Esophagus squamous epithelium (tissue), 5 donors: Measurements from ENCODE around the gene COQ8B. TPM values are rescaled to one million over a fixed set of nuclear protein-coding genes. Genes with fewer than 3 reads are reported as not detected.
A peak's percentile ranks its signal among the peaks of the same experiment; 100 is the strongest.

Experiments used
- DNase-seq: peaks from one replicate; lab custom pipeline; 2025; lab: John Stamatoyannopoulos, UW
- H3K27ac ChIP-seq, 4 donors: fragments of 200-600 bp; sonication (generic); one replicate each; pipeline ENCODE4 v1.5.1; 2016 to 2019; ENCODE audit warnings: mild to moderate bottlenecking in 1 of 4
- H3K27me3 ChIP-seq, 4 donors: fragments of 200-600 bp; sonication (generic); 1 replicate in 3 of 4; 2 replicates in 1 of 4; pipeline versions ENCODE4 v1.5.1 to v1.6.0; 2017 to 2021; ENCODE audit warnings: antibody characterized with exemption in 1 of 4
- H3K36me3 ChIP-seq, 3 donors: fragments of 200-600 bp; sonication (generic); one replicate each; pipeline ENCODE4 v1.5.1; 2016 to 2019
- H3K4me1 ChIP-seq, 3 donors: fragments of 200-600 bp; sonication (generic); one replicate each; pipeline ENCODE4 v1.5.1; 2017 to 2019
- H3K4me3 ChIP-seq, 4 donors: fragments of 200-600 bp; sonication (generic); 1 replicate in 3 of 4; 2 replicates in 1 of 4; pipeline ENCODE4 v1.5.1; 2016 to 2019; ENCODE audit warnings: mild to moderate bottlenecking in 2 of 4, moderate library complexity in 1 of 4
- H3K9me3 ChIP-seq, 3 donors: fragments of 200-600 bp; sonication (generic); one replicate each; pipeline ENCODE4 v1.5.1; 2016 to 2019
- CTCF ChIP-seq, 6 experiments: fragments of 450-650 bp in 4 of 6; fragments of 200-600 bp in 2 of 6; sonication (generic) in 2 of 6; IDR thresholded peaks; one replicate each; pipeline ENCODE4 v1.5.1; 2016 to 2019; ENCODE audit warnings: antibody characterized with exemption in 6 of 6, mild to moderate bottlenecking in 4 of 6, moderate library complexity in 4 of 6
- POLR2A ChIP-seq, 4 donors: fragments of 450-650 bp; IDR thresholded peaks; one replicate each; pipeline ENCODE4 v1.6.1; 2017; ENCODE audit warnings: antibody characterized with exemption in 4 of 4, mild to moderate bottlenecking in 4 of 4, moderate library complexity in 3 of 4
- WGBS, 2 donors: methylation state at CpG; one replicate each; pipeline ENCODE4 v1.1.5; 2018; 5-methylcytosine and 5-hydroxymethylcytosine counted together
- intact Hi-C: fragments of 100-400 bp; cut with DNase I; formaldehyde crosslinking; loops from one replicate; pipeline ENCODE4 v1.15.0; 2022
- total RNA-seq, 4 donors: library from RNA; depleted of rRNA; stranded (reverse); fragments of >200 nt; gene quantifications; one replicate each; pipeline ENCODE4 v1.1.0, GENCODE V29; 2016
- donor health status: DM: yes; HTN: yes; CAD: no.

The COQ8B gene
- total RNA-seq, 4 donors from 2014 or later: 19.3 to 64.1 (median 33.3) TPM

GRCh38 chr19:40690693-40691420, 25.8 kb downstream of the COQ8B start:
- H3K36me3 ChIP-seq: peaks cover 0 to 53% (median 6%) of the 10 kb centered on the region in 3 donors
- H3K4me1 ChIP-seq: peaks cover 27 to 53% (median 37%) of the 10 kb centered on the region in 3 donors
- peak overlapping the region; percentile 91 to 94 (median 94) for H3K27ac ChIP-seq
- no peaks in the 10 kb centered on the region for H3K9me3 ChIP-seq
- no peaks in the 10 kb centered on the region for H3K27me3 ChIP-seq
- peak; percentile 76 for DNase-seq
- intact Hi-C loops: no loop called here
- 1 to 5% methylated on average over 12 to 15 of the region's 56 CpGs for WGBS, 2 donors
- TF ChIP-seq CTCF (IDR thresholded peaks at IDR 0.05) (no peak), POLR2A (IDR thresholded peaks at IDR 0.05) (peak in 2 of 4 donors; percentile 16 to 18)
- peak overlapping the region; percentile 72 to 90 (median 84) for H3K4me3 ChIP-seq

- Histone ChIP-seq H3K9me3 (no peaks in the 10 kb centered on the region), H3K4me3 (peak within 1 kb of the TSS; percentile 72 to 90 (median 84)), H3K27me3 (no peaks in the 10 kb centered on the region), H3K4me1 (peaks cover 33 to 60% (median 37%) of the 10 kb centered on the region in 3 donors), H3K36me3 (peaks cover 0 to 53% (median 2%) of the 10 kb centered on the region in 3 donors), H3K27ac (peak within 1 kb of the TSS; percentile 91 to 94 (median 94))
- DNase-seq: no peak
- WGBS, 2 donors: 16 to 40% methylated on average over 2 to 5 of the region's 50 CpGs
- intact Hi-C loops: no loop called here
- TF ChIP-seq POLR2A (IDR thresholded peaks at IDR 0.05): peak in 2 of 4 donors; percentile 64 to 77
- no peak for TF ChIP-seq CTCF (IDR thresholded peaks at IDR 0.05)
These were observed 26.5 kb downstream of the COQ8B start, which contains the start of gene NUMBL for GRCh38 chr19:40690050-40690692. NUMBL (minus strand) TSS chr19:40690651; CDS start chr19:40690483, 168 bp downstream.

GRCh38 chr19:40689339-40690049, 27.2 kb downstream of the COQ8B start:
- no peak for DNase-seq
- no peaks in the 10 kb centered on the region for H3K27me3 ChIP-seq
- peaks cover 33 to 64% (median 37%) of the 10 kb centered on the region in 3 donors for H3K4me1 ChIP-seq
- intact Hi-C loops: no loop called here
- H3K4me3 ChIP-seq: peak overlapping the region; percentile 72 to 90 (median 84)
- no peak for TF ChIP-seq POLR2A (IDR thresholded peaks at IDR 0.05)
- no peak for TF ChIP-seq CTCF (IDR thresholded peaks at IDR 0.05)
- H3K27ac ChIP-seq: peak overlapping the region; percentile 91 to 94 (median 94)
- 32 to 41% methylated on average over 3 to 4 of the region's 18 CpGs for WGBS, 2 donors
- no peaks in the 10 kb centered on the region for H3K9me3 ChIP-seq
- peaks cover 0 to 53% (median 0%) of the 10 kb centered on the region in 3 donors for H3K36me3 ChIP-seq

- intact Hi-C loops: no loop called here
- 67 to 70% methylated on average over 2 to 4 of the region's 4 CpGs for WGBS, 2 donors
- Histone ChIP-seq H3K4me1 (peaks cover 33 to 64% (median 37%) of the 10 kb centered on the region in 3 donors), H3K27me3 (no peaks in the 10 kb centered on the region), H3K36me3 (peaks cover 0 to 53% (median 0%) of the 10 kb centered on the region in 3 donors), H3K9me3 (no peaks in the 10 kb centered on the region), H3K27ac (peak overlapping the region in 3 of 4 donors; percentile 93 to 94 (median 94)), H3K4me3 (peak overlapping the region in 3 of 4 donors; percentile 72 to 86 (median 83))
- TF ChIP-seq POLR2A (IDR thresholded peaks at IDR 0.05): no peak
- TF ChIP-seq CTCF (IDR thresholded peaks at IDR 0.05): no peak
- DNase-seq: no peak
These were observed 27.7 kb downstream of the COQ8B start for GRCh38 chr19:40688987-40689338.
